K562 (cell line): ENCODE results near the gene CHMP3. TPM values are rescaled to one million over a fixed set of nuclear protein-coding genes. Genes with fewer than 3 reads are reported as not detected.

Experiments
- CHD1 ChIP-seq: fragments of 200-600 bp; sonication (generic); IDR thresholded peaks from one replicate; pipeline ENCODE4 v1.6.1; 2012; ENCODE audit warnings: mild to moderate bottlenecking, moderate library complexity, low read length, inconsistent platforms
- EGR1 ChIP-seq: fragments of 450-650 bp; conservative IDR thresholded peaks from 2 replicates; pipeline ENCODE4 v1.6.1; 2017; ENCODE audit warnings: mild to moderate bottlenecking
- HEY1 ChIP-seq: fragments of 250-450 bp; sonication (Bioruptor Pico); IDR thresholded peaks from 2 replicates; pipeline ENCODE4 v1.5.0; 2020; ENCODE audit warnings: mild to moderate bottlenecking, moderate library complexity, borderline replicate concordance
- KDM2B ChIP-seq: fragments of 250-450 bp; sonication (Bioruptor Pico); IDR thresholded peaks from 2 replicates; pipeline ENCODE4 v1.8.0; 2021; ENCODE audit warnings: mild to moderate bottlenecking, moderate library complexity
- SIN3B ChIP-seq: fragments of 450-650 bp; IDR thresholded peaks from 2 replicates; pipeline ENCODE4 v1.6.1; 2017; ENCODE audit warnings: low read depth, mild to moderate bottlenecking, moderate library complexity
- TAF9B ChIP-seq: fragments of 450-650 bp; IDR thresholded peaks from 2 replicates; pipeline ENCODE4 v1.6.1; 2018; ENCODE audit warnings: mild to moderate bottlenecking; ENCODE audit not compliant: partially characterized antibody
- TRIM28 ChIP-seq: fragments of 450-650 bp; IDR thresholded peaks from 2 replicates; pipeline ENCODE4 v1.6.1; 2017
- ZBTB1 ChIP-seq: sonication (generic); formaldehyde crosslinking; IDR thresholded peaks from 2 replicates; pipeline ENCODE4 v1.8.1; 2023; ENCODE audit warnings: missing genetic modification reagents, low read depth, mild to moderate bottlenecking, borderline replicate concordance
- ZNF785 ChIP-seq: fragments of 250-450 bp; sonication (Bioruptor Pico); IDR thresholded peaks from 2 replicates; pipeline ENCODE4 v1.4.0; 2020; ENCODE audit warnings: mild to moderate bottlenecking
- polyA plus RNA-seq, 8 experiments: library from polyadenylated mRNA; depleted of rRNA in 4 of 8; stranded (reverse) in 5 of 8; unstranded in 3 of 8; fragments of >200 nt; fragmentation: Nextera tagmentation in 2 of 8; fragmentation: Illumina TruSeq in 1 of 8; extraction: Ambion mirVana in 2 of 8; extraction: Trizol in 1 of 8; gene quantifications; 2 replicates each; pipeline versions ENCODE4 v1.2.1 to v1.2.3, GENCODE V29; 2011 to 2014; ENCODE audit warnings: inconsistent platforms in 1 of 8, missing spikeins in 1 of 8
- total RNA-seq, 7 experiments: library from RNA; depleted of rRNA in 6 of 7; stranded (reverse); fragments of >200 nt in 6 of 7; fragmentation: Illumina TruSeq in 2 of 7; extraction: Trizol in 2 of 7; gene quantifications; 2 replicates each; pipeline versions ENCODE4 v1.2.1 to v1.2.3, GENCODE V29; 2011 to 2021; ENCODE audit warnings: low replicate concordance in 1 of 7
- TF ChIP-seq, protein P1 (sequence below): fragments of 450-650 bp; IDR thresholded peaks from 2 replicates; pipeline ENCODE4 v1.6.1; 2018; ENCODE audit not compliant: partially characterized antibody
- TF ChIP-seq, protein P2 (sequence below): fragments of 450-650 bp; IDR thresholded peaks from 2 replicates; pipeline ENCODE4 v1.6.1; 2016; ENCODE audit warnings: missing biosample characterization, missing genetic modification characterization
- TF ChIP-seq, protein P3 (sequence below), 2 experiments: fragments of 450-650 bp; IDR thresholded peaks; 2 replicates each; pipeline ENCODE4 v1.6.1; 2018; ENCODE audit warnings: mild to moderate bottlenecking in 2 of 2, low read depth in 1 of 2; ENCODE audit not compliant: partially characterized antibody in 2 of 2
- TF ChIP-seq, protein P4 (sequence below): sonication (generic); formaldehyde crosslinking; IDR thresholded peaks from 2 replicates; pipeline ENCODE4 v1.8.1; 2023; ENCODE audit warnings: mild to moderate bottlenecking, missing genetic modification reagents
- TF ChIP-seq, protein P5 (sequence below): sonication (generic); formaldehyde crosslinking; IDR thresholded peaks from 2 replicates; pipeline ENCODE4 v1.8.1; 2023; ENCODE audit warnings: mild to moderate bottlenecking, missing genetic modification reagents
- TF ChIP-seq, protein P6 (sequence below): fragments of 250-450 bp; sonication (Bioruptor Pico); IDR thresholded peaks from 2 replicates; pipeline ENCODE4 v1.4.0; 2020

CHMP3 gene
- total and polyA plus RNA-seq, 9 of the 15 experiments (the other 6 are each of a cell fraction or from before 2014, with no cell fraction given): 20.6 to 52.5 (median 31.7) TPM

DNA sequence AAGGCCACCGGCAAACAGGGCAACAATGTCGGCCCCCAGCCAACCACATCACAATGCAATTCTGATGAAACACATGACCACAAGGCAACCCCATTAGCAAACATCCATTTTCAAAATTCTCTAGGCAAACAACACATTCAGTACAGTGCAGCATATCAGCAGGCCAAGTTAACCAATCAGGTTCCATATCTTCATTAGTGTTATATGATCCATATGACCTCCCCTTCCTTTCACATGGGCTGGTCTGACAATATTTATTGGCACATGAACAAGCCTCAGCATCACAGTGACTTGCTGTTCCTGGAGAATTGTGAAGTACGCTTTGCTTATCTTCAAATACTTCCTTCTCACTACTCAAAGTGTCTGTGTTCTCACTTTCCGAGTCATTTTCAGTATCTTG lies 40.7 kb upstream of the CHMP3 start (continued):
- TF ChIP-seq TAF9B (no peak), ZBTB1 (CRISPR knock-in tag) (no peak), HEY1 (CRISPR knock-in tag) (no peak), CHD1 (no peak), SIN3B (no peak), ZNF785 (CRISPR knock-in tag) (no peak), EGR1 (no peak), KDM2B (CRISPR knock-in tag) (no peak), TRIM28 (no peak)
- TF ChIP-seq, protein P1, sequence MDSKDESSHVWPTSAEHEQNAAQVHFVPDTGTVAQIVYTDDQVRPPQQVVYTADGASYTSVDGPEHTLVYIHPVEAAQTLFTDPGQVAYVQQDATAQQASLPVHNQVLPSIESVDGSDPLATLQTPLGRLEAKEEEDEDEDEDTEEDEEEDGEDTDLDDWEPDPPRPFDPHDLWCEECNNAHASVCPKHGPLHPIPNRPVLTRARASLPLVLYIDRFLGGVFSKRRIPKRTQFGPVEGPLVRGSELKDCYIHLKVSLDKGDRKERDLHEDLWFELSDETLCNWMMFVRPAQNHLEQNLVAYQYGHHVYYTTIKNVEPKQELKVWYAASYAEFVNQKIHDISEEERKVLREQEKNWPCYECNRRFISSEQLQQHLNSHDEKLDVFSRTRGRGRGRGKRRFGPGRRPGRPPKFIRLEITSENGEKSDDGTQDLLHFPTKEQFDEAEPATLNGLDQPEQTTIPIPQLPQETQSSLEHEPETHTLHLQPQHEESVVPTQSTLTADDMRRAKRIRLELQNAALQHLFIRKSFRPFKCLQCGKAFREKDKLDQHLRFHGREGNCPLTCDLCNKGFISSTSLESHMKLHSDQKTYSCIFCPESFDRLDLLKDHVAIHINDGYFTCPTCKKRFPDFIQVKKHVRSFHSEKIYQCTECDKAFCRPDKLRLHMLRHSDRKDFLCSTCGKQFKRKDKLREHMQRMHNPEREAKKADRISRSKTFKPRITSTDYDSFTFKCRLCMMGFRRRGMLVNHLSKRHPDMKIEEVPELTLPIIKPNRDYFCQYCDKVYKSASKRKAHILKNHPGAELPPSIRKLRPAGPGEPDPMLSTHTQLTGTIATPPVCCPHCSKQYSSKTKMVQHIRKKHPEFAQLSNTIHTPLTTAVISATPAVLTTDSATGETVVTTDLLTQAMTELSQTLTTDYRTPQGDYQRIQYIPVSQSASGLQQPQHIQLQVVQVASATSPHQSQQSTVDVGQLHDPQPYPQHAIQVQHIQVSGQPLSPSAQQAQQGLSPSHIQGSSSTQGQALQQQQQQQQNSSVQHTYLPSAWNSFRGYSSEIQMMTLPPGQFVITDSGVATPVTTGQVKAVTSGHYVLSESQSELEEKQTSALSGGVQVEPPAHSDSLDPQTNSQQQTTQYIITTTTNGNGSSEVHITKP: peak; percentile 79
- TF ChIP-seq, protein P2, sequence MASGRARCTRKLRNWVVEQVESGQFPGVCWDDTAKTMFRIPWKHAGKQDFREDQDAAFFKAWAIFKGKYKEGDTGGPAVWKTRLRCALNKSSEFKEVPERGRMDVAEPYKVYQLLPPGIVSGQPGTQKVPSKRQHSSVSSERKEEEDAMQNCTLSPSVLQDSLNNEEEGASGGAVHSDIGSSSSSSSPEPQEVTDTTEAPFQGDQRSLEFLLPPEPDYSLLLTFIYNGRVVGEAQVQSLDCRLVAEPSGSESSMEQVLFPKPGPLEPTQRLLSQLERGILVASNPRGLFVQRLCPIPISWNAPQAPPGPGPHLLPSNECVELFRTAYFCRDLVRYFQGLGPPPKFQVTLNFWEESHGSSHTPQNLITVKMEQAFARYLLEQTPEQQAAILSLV: no peak
- TF ChIP-seq, protein P3, sequence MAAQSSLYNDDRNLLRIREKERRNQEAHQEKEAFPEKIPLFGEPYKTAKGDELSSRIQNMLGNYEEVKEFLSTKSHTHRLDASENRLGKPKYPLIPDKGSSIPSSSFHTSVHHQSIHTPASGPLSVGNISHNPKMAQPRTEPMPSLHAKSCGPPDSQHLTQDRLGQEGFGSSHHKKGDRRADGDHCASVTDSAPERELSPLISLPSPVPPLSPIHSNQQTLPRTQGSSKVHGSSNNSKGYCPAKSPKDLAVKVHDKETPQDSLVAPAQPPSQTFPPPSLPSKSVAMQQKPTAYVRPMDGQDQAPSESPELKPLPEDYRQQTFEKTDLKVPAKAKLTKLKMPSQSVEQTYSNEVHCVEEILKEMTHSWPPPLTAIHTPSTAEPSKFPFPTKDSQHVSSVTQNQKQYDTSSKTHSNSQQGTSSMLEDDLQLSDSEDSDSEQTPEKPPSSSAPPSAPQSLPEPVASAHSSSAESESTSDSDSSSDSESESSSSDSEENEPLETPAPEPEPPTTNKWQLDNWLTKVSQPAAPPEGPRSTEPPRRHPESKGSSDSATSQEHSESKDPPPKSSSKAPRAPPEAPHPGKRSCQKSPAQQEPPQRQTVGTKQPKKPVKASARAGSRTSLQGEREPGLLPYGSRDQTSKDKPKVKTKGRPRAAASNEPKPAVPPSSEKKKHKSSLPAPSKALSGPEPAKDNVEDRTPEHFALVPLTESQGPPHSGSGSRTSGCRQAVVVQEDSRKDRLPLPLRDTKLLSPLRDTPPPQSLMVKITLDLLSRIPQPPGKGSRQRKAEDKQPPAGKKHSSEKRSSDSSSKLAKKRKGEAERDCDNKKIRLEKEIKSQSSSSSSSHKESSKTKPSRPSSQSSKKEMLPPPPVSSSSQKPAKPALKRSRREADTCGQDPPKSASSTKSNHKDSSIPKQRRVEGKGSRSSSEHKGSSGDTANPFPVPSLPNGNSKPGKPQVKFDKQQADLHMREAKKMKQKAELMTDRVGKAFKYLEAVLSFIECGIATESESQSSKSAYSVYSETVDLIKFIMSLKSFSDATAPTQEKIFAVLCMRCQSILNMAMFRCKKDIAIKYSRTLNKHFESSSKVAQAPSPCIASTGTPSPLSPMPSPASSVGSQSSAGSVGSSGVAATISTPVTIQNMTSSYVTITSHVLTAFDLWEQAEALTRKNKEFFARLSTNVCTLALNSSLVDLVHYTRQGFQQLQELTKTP (IDR thresholded peaks at IDR 0.05; ENCODE audit: low read depth in 1 of 2, partially characterized antibody in 2 of 2): no peak
- TF ChIP-seq, protein P4, sequence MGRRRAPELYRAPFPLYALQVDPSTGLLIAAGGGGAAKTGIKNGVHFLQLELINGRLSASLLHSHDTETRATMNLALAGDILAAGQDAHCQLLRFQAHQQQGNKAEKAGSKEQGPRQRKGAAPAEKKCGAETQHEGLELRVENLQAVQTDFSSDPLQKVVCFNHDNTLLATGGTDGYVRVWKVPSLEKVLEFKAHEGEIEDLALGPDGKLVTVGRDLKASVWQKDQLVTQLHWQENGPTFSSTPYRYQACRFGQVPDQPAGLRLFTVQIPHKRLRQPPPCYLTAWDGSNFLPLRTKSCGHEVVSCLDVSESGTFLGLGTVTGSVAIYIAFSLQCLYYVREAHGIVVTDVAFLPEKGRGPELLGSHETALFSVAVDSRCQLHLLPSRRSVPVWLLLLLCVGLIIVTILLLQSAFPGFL (CRISPR knock-in tag): no peak
- TF ChIP-seq, protein P5, sequence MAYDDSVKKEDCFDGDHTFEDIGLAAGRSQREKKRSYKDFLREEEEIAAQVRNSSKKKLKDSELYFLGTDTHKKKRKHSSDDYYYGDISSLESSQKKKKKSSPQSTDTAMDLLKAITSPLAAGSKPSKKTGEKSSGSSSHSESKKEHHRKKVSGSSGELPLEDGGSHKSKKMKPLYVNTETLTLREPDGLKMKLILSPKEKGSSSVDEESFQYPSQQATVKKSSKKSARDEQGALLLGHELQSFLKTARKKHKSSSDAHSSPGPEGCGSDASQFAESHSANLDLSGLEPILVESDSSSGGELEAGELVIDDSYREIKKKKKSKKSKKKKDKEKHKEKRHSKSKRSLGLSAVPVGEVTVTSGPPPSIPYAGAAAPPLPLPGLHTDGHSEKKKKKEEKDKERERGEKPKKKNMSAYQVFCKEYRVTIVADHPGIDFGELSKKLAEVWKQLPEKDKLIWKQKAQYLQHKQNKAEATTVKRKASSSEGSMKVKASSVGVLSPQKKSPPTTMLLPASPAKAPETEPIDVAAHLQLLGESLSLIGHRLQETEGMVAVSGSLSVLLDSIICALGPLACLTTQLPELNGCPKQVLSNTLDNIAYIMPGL: no peak
- TF ChIP-seq, protein P6, sequence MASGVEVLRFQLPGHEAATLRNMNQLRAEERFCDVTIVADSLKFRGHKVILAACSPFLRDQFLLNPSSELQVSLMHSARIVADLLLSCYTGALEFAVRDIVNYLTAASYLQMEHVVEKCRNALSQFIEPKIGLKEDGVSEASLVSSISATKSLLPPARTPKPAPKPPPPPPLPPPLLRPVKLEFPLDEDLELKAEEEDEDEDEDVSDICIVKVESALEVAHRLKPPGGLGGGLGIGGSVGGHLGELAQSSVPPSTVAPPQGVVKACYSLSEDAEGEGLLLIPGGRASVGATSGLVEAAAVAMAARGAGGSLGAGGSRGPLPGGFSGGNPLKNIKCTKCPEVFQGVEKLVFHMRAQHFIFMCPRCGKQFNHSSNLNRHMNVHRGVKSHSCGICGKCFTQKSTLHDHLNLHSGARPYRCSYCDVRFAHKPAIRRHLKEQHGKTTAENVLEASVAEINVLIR: no peak
